CD4-positive, alpha-beta T cell treated with Interleukin-21 for 1 hour (primary cell): ENCODE results near the gene SDS.

Experiments used
- DNase-seq: peaks from one replicate; pipeline ENCODE4 v3.0.0-alpha.2; 2020

The SDS gene

DNA sequence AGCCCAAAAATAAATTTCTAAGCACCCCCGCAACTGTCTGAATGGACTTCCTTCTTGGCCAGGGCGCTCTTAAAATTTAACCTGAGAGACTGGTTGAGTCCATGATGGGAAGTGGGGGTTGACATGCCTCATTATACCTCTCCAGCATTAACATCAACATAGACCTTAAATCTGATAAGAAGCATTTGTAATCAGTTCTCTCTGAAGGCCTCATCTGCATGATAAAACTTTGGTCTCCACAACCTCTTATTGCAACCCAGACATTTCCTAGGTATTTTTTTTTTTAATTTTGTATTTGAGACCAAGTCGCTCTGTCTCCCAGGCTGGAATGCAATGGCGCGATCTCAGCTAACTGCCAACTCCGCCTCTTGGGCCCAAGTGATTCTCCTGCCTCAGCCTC lies 58.4 kb downstream of the SDS start:
- no peak for DNase-seq
